ENCODE data around the gene BZW1.

Gene BZW1

DNA sequence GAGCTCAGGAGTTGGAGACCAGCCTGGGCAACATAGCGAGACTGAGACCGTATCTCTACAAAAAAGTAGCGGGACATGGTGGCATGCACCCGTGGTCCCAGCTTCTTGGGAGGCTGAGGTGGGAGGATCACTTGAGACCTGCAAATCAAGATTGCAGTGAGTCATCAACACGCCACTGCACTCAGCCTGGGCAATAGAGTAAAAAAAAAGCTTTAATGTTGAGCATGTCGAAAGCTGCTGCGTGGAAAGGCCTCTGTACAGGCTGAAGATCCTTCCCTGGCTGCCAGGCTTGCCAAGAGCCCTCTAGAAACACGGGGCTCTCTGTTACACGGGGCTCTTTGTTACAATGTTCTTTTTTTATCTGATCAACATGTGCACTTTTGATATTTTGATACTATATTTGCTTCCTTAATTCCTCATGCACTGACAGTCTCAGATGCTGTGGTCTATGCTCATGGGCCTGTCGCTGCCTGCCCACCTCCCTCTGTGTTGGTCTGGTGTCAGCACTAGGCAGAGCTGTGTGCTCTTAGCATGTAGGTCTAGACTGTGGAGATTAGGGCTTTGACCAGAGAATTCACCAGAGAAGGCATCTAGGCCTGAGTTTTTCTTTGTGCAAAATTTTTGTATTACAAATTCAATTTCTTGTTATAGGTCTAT, 34.1 kb downstream of the BZW1 start:
- Histone ChIP-seq H3K4me3 (ENCODE audit: low read length) (no peak overlapping the region), H3K27me3 (ENCODE audit: control insufficient read depth, insufficient read depth, low read length) (no peaks in the 10 kb centered on the region), H3K9ac (ENCODE audit: low read length) (no peak overlapping the region), H3K9me3 (ENCODE audit: control insufficient read depth, low read length) (no peaks in the 10 kb centered on the region), H3K36me3 (ENCODE audit: control insufficient read depth, insufficient read depth, low read length) (no peaks in the 10 kb centered on the region), H3K4me1 (ENCODE audit: control insufficient read depth, insufficient read depth, low read length) (no peaks in the 10 kb centered on the region)

DNA sequence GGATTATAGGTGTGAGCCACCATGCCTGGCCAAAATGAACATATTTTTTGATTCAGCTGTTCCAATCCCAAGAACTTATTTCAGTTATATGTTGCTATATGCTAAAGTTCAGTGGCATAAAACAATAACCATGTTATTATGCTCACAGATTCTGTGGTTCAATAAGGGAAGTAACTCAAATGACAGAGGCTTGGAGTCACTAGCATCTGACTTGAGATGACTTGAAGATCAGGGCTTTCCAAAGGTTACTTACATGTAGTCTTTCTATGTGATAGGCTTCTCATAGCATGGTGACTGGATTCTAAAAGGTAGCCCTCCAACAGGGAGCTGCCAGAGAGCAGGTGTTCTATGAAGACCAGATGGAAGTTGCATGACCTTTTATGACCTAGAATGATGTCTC, 35.6 kb downstream of the BZW1 start:
- Histone ChIP-seq H3K4me1 (ENCODE audit: control insufficient read depth, insufficient read depth, low read length) (no peaks in the 10 kb centered on the region), H3K9me3 (ENCODE audit: control insufficient read depth, low read length) (no peaks in the 10 kb centered on the region), H3K36me3 (ENCODE audit: control insufficient read depth, insufficient read depth, low read length) (peaks cover 2% of the 10 kb centered on the region), H3K4me3 (ENCODE audit: low read length) (no peak overlapping the region), H3K27me3 (ENCODE audit: control insufficient read depth, insufficient read depth, low read length) (no peaks in the 10 kb centered on the region), H3K9ac (ENCODE audit: low read length) (no peak overlapping the region)

DNA sequence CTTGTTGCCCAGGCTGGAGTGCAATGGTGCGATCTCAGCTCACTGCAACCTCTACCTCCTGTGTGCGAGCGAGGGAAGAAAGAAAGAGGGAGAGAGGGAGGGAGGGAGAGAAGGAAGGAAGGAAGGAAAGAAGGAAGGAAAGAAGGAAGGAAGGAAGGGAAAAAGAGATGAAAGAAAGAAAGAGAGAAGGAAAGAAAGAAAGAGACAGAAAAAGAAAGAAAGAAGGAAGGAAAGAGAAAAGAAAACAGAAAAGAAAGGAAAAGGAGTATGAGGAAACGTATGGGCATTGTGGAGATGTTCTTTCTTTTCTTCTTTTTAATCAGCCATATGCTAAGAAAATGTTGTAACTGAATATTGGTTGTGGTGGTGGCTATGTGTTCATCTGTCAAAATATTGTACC, 36.2 kb downstream of the BZW1 start:
- Histone ChIP-seq H3K9me3 (ENCODE audit: control insufficient read depth, low read length) (no peaks in the 10 kb centered on the region), H3K9ac (ENCODE audit: low read length) (no peak overlapping the region), H3K36me3 (ENCODE audit: control insufficient read depth, insufficient read depth, low read length) (peaks cover 6% of the 10 kb centered on the region), H3K4me1 (ENCODE audit: control insufficient read depth, insufficient read depth, low read length) (no peaks in the 10 kb centered on the region), H3K27me3 (ENCODE audit: control insufficient read depth, insufficient read depth, low read length) (no peaks in the 10 kb centered on the region), H3K4me3 (ENCODE audit: low read length) (no peak overlapping the region)

DNA sequence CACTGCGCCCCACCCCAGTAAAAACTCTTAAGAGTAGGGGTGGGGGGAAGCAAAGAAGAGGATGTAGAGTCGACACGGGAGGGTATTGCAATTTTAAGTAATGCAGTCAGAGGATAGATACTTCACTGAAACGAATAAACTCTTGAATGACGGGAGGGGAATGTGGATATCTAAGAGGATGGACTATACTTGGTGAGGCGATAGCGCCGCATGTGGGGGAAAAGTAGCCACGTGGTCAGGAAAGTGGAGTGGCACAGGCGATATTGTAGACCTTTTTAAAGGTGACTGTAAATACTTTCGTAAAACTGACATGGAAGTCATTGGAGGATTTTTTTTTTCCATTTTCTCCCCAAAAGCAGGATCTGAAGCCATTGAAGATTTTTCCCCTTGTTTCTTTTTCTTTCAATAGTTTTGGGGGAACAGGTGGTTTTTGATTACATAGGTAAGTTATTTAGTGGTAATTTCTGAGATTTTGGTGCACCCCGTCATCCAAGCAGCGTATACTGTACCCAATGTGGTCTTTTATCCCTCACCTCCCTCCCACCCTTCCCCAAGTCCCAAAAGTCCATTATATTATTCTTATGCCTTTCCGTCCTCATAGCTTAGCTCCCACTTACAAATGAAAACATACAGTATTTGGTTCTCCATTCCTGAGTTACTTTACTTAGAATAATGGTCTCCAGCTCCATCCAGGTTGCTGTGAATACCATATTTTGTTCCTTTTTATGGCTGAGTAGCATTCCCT, 39.0 kb downstream of the BZW1 start:
- Histone ChIP-seq H3K4me1 (ENCODE audit: control insufficient read depth, insufficient read depth, low read length) (no peaks in the 10 kb centered on the region), H3K27me3 (ENCODE audit: control insufficient read depth, insufficient read depth, low read length) (no peaks in the 10 kb centered on the region), H3K4me3 (ENCODE audit: low read length) (no peak overlapping the region), H3K9ac (ENCODE audit: low read length) (no peak overlapping the region), H3K36me3 (ENCODE audit: control insufficient read depth, insufficient read depth, low read length) (peaks cover 10% of the 10 kb centered on the region), H3K9me3 (ENCODE audit: control insufficient read depth, low read length) (no peaks in the 10 kb centered on the region)

DNA sequence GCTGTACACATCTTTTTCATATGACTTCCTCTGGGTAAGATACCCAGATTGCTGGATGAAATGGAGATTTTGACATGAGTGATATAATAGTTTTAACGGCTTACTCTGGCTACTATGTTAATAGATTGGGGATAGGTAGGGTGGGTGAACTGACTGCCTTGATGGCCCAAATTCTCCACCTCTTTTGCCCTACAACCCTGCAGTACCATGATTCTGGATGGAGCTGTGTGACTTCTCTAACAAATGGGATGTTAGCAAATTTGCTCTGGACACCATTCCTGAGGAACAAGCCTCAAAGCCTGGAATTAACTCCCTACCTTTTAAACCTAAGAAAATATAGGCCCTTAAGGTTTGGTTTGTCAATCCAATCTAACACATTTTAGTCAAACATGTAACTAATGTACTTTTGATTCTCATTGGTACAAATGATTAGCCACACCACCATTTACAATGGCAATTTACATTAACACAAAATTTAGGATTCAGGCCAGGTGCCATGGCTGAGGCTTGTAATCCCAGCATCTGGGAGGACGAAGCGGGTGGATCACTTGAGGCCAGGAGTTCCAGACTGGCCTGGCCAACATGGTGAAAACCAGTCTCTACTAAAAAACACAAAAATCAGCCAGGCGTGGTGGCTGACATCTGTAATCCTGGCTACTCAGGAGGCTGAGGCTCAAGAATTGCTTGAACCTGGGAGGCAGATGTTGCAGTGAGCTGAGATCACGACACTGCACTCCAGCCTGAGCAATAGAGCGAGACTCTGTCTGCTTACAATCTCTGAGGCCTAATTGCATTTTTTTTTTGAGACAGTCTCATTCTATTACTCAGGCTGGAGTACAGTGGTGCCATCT, 39.9 kb downstream of the BZW1 start:
- H3K36me3 ChIP-seq (ENCODE audit: control insufficient read depth, insufficient read depth, low read length), result peaks cover 10% of the 10 kb centered on the region
- no peak overlapping the region for H3K4me3 ChIP-seq (ENCODE audit: low read length)
- H3K9me3 ChIP-seq (ENCODE audit: control insufficient read depth, low read length), result no peaks in the 10 kb centered on the region
- H3K4me1 ChIP-seq (ENCODE audit: control insufficient read depth, insufficient read depth, low read length), result no peaks in the 10 kb centered on the region
- H3K9ac ChIP-seq (ENCODE audit: low read length), result no peak overlapping the region
- no peaks in the 10 kb centered on the region for H3K27me3 ChIP-seq (ENCODE audit: control insufficient read depth, insufficient read depth, low read length)

DNA sequence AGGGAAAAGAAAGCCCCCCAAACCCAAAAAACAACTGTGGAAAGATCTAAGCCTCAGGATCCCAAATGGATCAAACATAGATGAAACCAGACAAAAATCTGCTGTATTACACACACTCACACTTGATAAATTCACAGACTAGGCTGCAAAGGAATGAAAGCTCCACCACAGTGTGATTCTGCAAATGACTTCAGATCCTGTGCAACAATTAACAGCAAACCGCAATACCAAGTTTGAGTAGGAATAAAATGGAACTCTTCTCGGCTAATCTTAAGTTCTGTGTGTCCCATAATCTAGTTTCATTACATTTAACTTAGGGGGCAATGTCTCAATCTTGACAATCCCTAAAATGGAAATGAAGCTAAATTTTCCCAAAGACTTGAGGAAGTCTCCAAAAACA, 40.9 kb downstream of the BZW1 start:
- Histone ChIP-seq H3K36me3 (ENCODE audit: control insufficient read depth, insufficient read depth, low read length) (peaks cover 10% of the 10 kb centered on the region), H3K27me3 (ENCODE audit: control insufficient read depth, insufficient read depth, low read length) (no peaks in the 10 kb centered on the region), H3K9me3 (ENCODE audit: control insufficient read depth, low read length) (no peaks in the 10 kb centered on the region), H3K4me1 (ENCODE audit: control insufficient read depth, insufficient read depth, low read length) (no peaks in the 10 kb centered on the region), H3K4me3 (ENCODE audit: low read length) (no peak overlapping the region), H3K9ac (ENCODE audit: low read length) (no peak overlapping the region)

DNA sequence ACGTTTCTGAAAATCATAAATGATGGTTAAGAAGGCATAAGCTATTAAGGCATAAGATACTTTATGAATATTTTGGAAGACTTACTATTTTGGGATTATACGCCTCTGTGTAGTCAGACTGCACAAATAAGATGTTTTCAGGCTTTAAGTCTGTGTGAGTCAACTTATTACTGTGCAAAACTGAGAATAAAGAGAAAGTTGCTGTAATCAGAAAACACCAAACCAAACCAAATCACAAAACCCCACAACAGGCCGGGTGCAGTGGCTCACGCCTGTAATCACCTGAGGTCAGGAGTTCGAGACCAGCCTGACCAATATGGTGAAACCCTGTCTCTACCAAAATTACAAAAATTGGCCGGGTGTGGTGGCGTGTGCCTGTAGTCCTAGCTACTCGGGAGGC, 45.1 kb downstream of the BZW1 start:
- H3K27me3 ChIP-seq (ENCODE audit: control insufficient read depth, insufficient read depth, low read length), result no peaks in the 10 kb centered on the region
- peaks cover 10% of the 10 kb centered on the region for H3K36me3 ChIP-seq (ENCODE audit: control insufficient read depth, insufficient read depth, low read length)
- peaks cover 16% of the 10 kb centered on the region for H3K4me1 ChIP-seq (ENCODE audit: control insufficient read depth, insufficient read depth, low read length)
- no peak overlapping the region for H3K4me3 ChIP-seq (ENCODE audit: low read length)
- no peaks in the 10 kb centered on the region for H3K9me3 ChIP-seq (ENCODE audit: control insufficient read depth, low read length)
- no peak overlapping the region for H3K9ac ChIP-seq (ENCODE audit: low read length)

DNA sequence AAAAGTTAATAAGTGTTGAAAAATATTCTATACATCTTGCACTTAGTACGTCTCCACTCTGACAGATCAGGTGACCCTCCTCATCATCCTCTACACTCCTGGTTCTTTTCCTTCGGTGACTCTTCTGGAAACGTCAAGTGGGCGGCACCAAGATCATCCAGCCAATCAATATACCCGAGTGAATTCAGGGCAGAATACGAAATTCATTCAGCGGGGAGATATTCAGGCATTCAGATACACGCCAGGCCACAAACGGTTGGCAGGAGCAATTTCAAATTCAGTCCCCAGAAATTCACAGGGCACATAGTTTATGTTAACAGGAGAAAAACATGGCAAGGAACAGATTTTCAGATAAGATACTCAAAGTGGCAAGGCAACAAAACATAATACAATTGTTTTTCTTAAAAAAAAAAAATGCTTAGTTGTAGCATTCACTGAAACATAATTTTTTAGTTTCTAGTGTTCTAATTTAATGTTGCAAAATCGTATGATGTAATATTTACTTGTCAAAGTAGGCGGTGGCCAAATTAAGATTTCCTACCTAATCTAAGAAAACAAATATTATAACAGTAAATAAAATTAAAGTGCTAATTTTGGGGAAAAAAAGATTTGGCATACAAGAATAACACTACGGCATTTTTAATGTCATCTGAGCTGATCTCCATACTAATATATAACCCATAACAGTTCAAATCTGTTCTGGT, 48.5 kb downstream of the BZW1 start:
- Histone ChIP-seq H3K27me3 (ENCODE audit: control insufficient read depth, insufficient read depth, low read length) (no peaks in the 10 kb centered on the region), H3K36me3 (ENCODE audit: control insufficient read depth, insufficient read depth, low read length) (no peaks in the 10 kb centered on the region), H3K4me1 (ENCODE audit: control insufficient read depth, insufficient read depth, low read length) (peaks cover 20% of the 10 kb centered on the region), H3K9me3 (ENCODE audit: control insufficient read depth, low read length) (no peaks in the 10 kb centered on the region), H3K4me3 (ENCODE audit: low read length) (no peak overlapping the region), H3K9ac (ENCODE audit: low read length) (peak overlapping the region; percentile 40)

DNA sequence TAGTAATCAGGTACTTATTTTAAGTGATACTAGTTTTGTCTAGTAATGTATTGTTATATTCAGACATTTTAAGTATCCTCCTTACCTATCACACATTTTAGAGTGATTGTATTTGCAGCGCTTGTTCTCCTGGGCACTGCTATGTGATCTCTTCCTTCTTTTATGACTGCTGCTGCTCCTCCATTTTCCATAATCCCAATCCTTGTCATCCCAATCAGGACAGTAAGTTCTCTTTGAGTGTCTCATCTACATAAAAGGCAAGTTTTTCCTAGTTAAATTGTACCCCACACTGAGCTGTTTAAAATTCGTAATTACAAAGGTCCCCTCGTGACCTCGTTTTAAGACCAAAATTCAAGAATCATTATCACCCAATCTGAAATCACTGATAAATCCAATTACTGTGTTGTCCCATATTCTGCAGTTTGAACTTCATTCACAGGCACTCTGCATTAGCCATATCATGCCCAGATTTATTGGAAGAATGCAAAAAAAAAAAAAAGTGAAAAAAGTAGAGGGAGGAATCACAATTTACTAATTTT, 50.0 kb downstream of the BZW1 start:
- Histone ChIP-seq H3K36me3 (ENCODE audit: control insufficient read depth, insufficient read depth, low read length) (no peaks in the 10 kb centered on the region), H3K4me3 (ENCODE audit: low read length) (no peak overlapping the region), H3K9me3 (ENCODE audit: control insufficient read depth, low read length) (no peaks in the 10 kb centered on the region), H3K27me3 (ENCODE audit: control insufficient read depth, insufficient read depth, low read length) (no peaks in the 10 kb centered on the region), H3K4me1 (ENCODE audit: control insufficient read depth, insufficient read depth, low read length) (peaks cover 23% of the 10 kb centered on the region), H3K9ac (ENCODE audit: low read length) (peak overlapping the region; percentile 38)

DNA sequence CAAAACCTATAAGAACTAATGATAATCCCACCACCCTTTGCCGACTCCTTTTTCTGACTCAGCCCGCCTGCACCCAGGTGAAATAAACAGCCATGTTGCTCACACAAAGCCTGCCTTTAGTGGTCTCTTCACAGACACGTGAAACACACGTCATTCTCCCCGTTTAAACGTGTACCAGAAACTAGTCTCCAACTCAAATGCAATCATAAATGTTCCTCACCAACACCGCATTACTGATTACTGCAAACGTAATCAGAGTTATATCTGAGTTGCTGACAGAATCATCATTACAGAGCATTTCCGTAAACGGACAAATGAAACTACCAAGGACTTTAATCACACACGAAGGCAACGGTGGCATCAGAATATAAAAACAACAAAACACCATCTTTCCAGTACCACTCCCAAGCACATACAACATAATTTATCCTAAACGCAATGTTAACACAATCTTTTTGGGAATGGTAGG, 50.9 kb downstream of the BZW1 start:
- Histone ChIP-seq H3K4me1 (ENCODE audit: control insufficient read depth, insufficient read depth, low read length) (peaks cover 27% of the 10 kb centered on the region), H3K36me3 (ENCODE audit: control insufficient read depth, insufficient read depth, low read length) (no peaks in the 10 kb centered on the region), H3K27me3 (ENCODE audit: control insufficient read depth, insufficient read depth, low read length) (no peaks in the 10 kb centered on the region), H3K9me3 (ENCODE audit: control insufficient read depth, low read length) (no peaks in the 10 kb centered on the region), H3K4me3 (ENCODE audit: low read length) (peak overlapping the region; percentile 98), H3K9ac (ENCODE audit: low read length) (peak overlapping the region; percentile 100)

DNA sequence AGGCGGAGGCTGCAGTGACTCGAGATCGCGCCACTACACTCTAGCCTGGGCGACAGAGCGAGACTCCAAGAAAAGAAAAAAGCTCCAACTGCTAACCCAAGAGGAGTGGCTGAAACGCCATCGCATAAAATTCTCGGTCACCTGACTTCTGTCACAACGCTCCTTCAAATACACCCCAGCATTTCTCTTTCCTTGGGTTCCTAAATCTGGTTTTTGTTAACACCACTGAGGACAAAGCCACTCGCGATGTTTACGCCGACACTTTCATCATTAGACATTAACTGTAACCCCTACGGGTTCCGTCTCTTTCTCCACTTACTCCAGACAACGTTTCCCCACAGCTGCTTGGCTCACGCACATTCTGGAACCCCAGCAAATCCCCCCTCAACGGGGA, 52.1 kb downstream of the BZW1 start:
- H3K4me3 ChIP-seq (ENCODE audit: low read length), result peak overlapping the region; percentile 98
- peaks cover 27% of the 10 kb centered on the region for H3K4me1 ChIP-seq (ENCODE audit: control insufficient read depth, insufficient read depth, low read length)
- no peaks in the 10 kb centered on the region for H3K27me3 ChIP-seq (ENCODE audit: control insufficient read depth, insufficient read depth, low read length)
- H3K36me3 ChIP-seq (ENCODE audit: control insufficient read depth, insufficient read depth, low read length), result no peaks in the 10 kb centered on the region
- peak overlapping the region; percentile 100 for H3K9ac ChIP-seq (ENCODE audit: low read length)
- no peaks in the 10 kb centered on the region for H3K9me3 ChIP-seq (ENCODE audit: control insufficient read depth, low read length)

Measured in mucosa of stomach (tissue), 1 donor.